Small intestine (tissue), 7 donors: Measurements from ENCODE around the gene LIMS2. TPM values are rescaled to one million over a fixed set of nuclear protein-coding genes. Genes with fewer than 3 reads are reported as not detected.

Source experiments
- DNase-seq, 2 donors: peaks; one replicate each; pipeline versions ENCODE4 v3.0.0 to v3.0.0-alpha.2; 2013
- FAIRE-seq: peaks from 2 replicates; lab custom pipeline; 2012; peaks lifted over from hg19 to GRCh38; lab: Jason Lieb, UNC
- H3K27ac ChIP-seq, 3 donors: one replicate each; pipeline ENCODE4 v1.5.1; 2013; ENCODE audit warnings: low read length in 2 of 3, mild to moderate bottlenecking in 2 of 3, control low read depth in 1 of 3, inconsistent platforms in 1 of 3, low read depth in 1 of 3, moderate library complexity in 1 of 3
- H3K27me3 ChIP-seq, 3 donors: one replicate each; pipeline ENCODE4 v1.6.1; 2013; ENCODE audit warnings: low read length in 3 of 3, inconsistent platforms in 1 of 3; ENCODE audit not compliant: control insufficient read depth in 3 of 3, insufficient read depth in 3 of 3
- H3K36me3 ChIP-seq, 3 donors: one replicate each; pipeline ENCODE4 v1.6.1; 2013; ENCODE audit warnings: low read length in 3 of 3, inconsistent platforms in 1 of 3, low read depth in 1 of 3, mild to moderate bottlenecking in 1 of 3, moderate library complexity in 1 of 3; ENCODE audit not compliant: control insufficient read depth in 3 of 3, insufficient read depth in 2 of 3
- H3K4me1 ChIP-seq, 3 donors: one replicate each; pipeline ENCODE4 v1.6.1; 2013; ENCODE audit warnings: low read length in 2 of 3, inconsistent platforms in 1 of 3, low read depth in 1 of 3, mild to moderate bottlenecking in 1 of 3, moderate library complexity in 1 of 3; ENCODE audit not compliant: control insufficient read depth in 3 of 3, insufficient read depth in 2 of 3
- H3K4me3 ChIP-seq, 3 donors: one replicate each; pipeline ENCODE4 v1.5.1; 2013; ENCODE audit warnings: low read length in 3 of 3, control low read depth in 1 of 3, inconsistent platforms in 1 of 3, low read depth in 1 of 3, mild to moderate bottlenecking in 1 of 3, moderate library complexity in 1 of 3
- H3K9me3 ChIP-seq, 2 donors: one replicate each; pipeline ENCODE4 v1.6.1; 2013; ENCODE audit warnings: low read depth in 1 of 2, low read length in 1 of 2; ENCODE audit not compliant: control insufficient read depth in 2 of 2, insufficient read depth in 1 of 2
- WGBS, 3 donors: extraction: QIAGEN DNeasy Blood & Tissue Kit; methylation state at CpG; one replicate each; pipeline ENCODE4 v1.1.7; 2013; 5-methylcytosine and 5-hydroxymethylcytosine counted together
- polyA plus RNA-seq, 4 donors: library from polyadenylated mRNA; stranded (reverse) in 3 of 4; unstranded in 1 of 4; fragments of 200-250 nt in 3 of 4; fragments of 120-200 nt in 1 of 4; gene quantifications; one replicate each; pipeline versions ENCODE4 v1.2.1 to v1.2.3, GENCODE V29; 2013
- donor health status: healthy with polysubstance abuse.
- donor health status: control.
- donor health status: control.
- donor health status: Bipolar disorder and iron deficiency.
- donor health status: healthy.

LIMS2 gene
- polyA plus RNA-seq, 4 donors, result 2.2 to 39.5 (median 8.6) TPM

GRCh38 chr2:127715778-127716449 is 40.6 kb upstream of the LIMS2 start:
- Histone ChIP-seq H3K27me3 (no peaks in the 10 kb centered on the region), H3K4me1 (no peaks in the 10 kb centered on the region), H3K27ac (no peak overlapping the region), H3K4me3 (no peak overlapping the region), H3K36me3 (peaks cover 11 to 39% (median 19%) of the 10 kb centered on the region in 3 donors), H3K9me3 (no peaks in the 10 kb centered on the region)
- WGBS, 3 donors, result 94 to 97% (median 95%) methylated on average over 13 to 14 of the region's 14 CpGs
- FAIRE-seq (no peak), DNase-seq (no peak)

DNA sequence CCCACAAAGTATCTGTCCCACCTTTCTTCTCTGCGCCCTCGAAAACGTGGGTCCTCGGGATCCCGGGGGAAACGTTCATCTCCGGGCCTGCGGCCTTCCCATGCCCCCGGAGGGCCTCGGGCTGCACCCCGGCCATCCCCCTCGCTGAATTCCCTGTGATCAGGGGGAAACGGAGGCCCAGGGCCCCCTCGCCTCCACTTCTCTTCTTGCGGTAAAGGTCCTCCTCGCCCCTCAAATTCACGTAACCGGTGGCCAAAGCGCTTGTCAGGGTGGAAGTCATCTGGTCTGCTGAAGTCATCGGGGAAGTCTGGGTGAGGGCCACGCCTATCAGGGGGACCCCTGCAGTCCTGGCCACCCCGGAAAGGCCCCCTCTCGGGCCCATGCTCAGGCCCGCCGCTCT is 38.2 kb upstream of the LIMS2 start:
- Histone ChIP-seq H3K27ac (no peak overlapping the region), H3K27me3 (no peaks in the 10 kb centered on the region), H3K4me1 (no peaks in the 10 kb centered on the region), H3K4me3 (no peak overlapping the region), H3K9me3 (no peaks in the 10 kb centered on the region), H3K36me3 (peaks cover 3 to 39% (median 22%) of the 10 kb centered on the region in 3 donors)
- WGBS, 3 donors, result 95 to 96% (median 95%) methylated on average over 25 of the region's 25 CpGs
- DNase-seq, result no peak
- no peak for FAIRE-seq

DNA sequence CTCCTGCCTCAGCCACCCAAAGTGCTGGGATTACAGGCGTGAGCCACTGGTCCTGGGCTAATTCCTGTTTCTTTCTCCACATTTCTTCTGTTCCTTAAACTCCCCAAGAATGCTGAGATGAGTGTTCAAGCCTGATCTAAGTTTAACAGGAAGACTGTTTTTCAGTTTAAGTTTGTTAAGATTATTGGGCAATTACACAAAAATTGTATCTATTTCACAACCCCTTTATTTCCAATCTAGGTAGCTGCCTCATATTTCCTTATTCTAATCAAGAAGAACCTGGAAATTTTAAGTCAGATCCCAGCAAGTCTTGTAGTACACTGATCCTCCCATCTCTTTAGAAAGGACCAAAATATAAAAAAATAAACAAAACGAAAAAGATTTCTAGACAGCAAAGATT is 37.7 kb upstream of the LIMS2 start:
- no peaks in the 10 kb centered on the region for H3K27me3 ChIP-seq
- H3K9me3 ChIP-seq, result no peaks in the 10 kb centered on the region
- FAIRE-seq (no peak), DNase-seq (no peak)
- no peak overlapping the region for H3K27ac ChIP-seq
- H3K36me3 ChIP-seq, result peaks cover 5 to 44% (median 26%) of the 10 kb centered on the region in 3 donors
- H3K4me1 ChIP-seq, result no peaks in the 10 kb centered on the region
- H3K4me3 ChIP-seq, result no peak overlapping the region
- 89 to 94% (median 94%) methylated on average over 2 of the region's 2 CpGs for WGBS, 3 donors

DNA sequence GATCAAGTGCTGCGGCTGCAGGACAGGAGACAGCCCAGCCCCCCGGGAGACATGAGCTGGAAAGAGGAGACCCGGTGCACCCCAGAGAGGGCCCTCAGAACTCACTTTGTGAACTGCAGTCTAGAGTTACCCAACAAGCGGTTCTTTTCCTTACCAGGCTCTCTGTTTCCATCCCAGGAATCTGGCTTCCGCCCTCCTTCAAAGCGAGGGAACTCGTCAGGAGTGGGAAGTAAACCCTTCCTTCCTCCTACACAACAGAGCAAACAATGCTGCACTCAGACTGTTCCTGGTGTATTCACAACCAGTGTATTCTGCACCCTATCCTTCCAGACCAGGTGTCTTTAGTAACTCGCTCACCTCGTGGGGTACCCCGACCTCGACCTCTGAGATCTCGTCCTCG is 34.0 kb upstream of the LIMS2 start:
- peaks cover 10 to 58% (median 17%) of the 10 kb centered on the region in 3 donors for H3K36me3 ChIP-seq
- H3K4me3 ChIP-seq, result no peak overlapping the region
- WGBS, 3 donors, result 95% methylated on average over 13 of the region's 13 CpGs
- no peaks in the 10 kb centered on the region for H3K4me1 ChIP-seq
- DNase-seq, result no peak
- H3K27ac ChIP-seq, result no peak overlapping the region
- no peak for FAIRE-seq
- no peaks in the 10 kb centered on the region for H3K9me3 ChIP-seq
- no peaks in the 10 kb centered on the region for H3K27me3 ChIP-seq

- Histone ChIP-seq H3K4me1 (peaks cover 0 to 4% (median 4%) of the 10 kb centered on the region in 3 donors), H3K27me3 (no peaks in the 10 kb centered on the region)
- no peak for DNase-seq
These were observed 32.7 kb upstream of the LIMS2 start for GRCh38 chr2:127707890-127708648.

DNA sequence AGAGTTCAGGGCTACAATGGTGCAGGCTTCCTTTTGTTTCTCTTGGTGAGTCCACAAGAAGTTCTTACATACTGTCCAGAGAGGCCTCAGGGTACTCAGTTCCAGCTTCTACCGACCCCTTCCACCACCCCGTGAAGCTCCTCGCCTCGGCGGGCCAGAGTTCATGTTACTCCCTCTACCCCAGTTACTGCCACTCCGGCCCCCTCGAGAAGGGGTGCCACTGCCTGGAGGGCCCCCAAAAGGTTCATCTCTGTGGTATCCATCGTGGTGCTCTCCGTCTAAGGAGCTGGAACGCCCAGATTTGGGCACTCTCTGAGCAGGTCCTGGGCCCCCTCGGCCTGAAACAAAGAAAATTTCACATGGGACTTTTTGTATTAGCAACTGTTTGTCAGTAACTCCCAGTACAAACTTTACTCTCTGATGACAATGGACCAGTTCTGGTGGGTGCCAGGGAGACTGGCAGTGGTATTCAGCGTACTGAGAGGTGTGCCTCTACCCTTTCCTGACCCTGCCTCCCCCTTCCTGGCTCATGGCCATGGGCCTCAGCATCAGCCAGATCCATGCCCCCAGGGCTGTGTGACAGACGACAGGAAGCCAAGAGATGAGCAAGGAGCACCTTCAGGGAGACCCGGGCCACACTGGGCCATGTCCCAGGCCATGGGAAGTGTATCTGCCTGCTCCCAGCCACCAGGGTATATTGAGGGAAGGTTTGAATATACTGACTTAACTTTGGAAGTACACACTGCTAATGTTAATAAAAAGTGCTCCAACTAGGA is 31.1 kb upstream of the LIMS2 start:
- Histone ChIP-seq H3K4me3 (no peak overlapping the region), H3K27me3 (no peaks in the 10 kb centered on the region), H3K27ac (no peak overlapping the region), H3K9me3 (no peaks in the 10 kb centered on the region), H3K4me1 (peaks cover 2 to 11% (median 5%) of the 10 kb centered on the region in 3 donors), H3K36me3 (peaks cover 8 to 55% (median 17%) of the 10 kb centered on the region in 3 donors)
- 91 to 96% (median 92%) methylated on average over 14 of the region's 14 CpGs for whole genome bisulfite sequencing, 3 donors
- FAIRE-seq (no peak), DNase-seq (no peak)

More at GRCh38 chr2:127707890-127708648, 32.7 kb upstream of the LIMS2 start:
- FAIRE-seq, result no peak
- WGBS, 3 donors, result 85 to 93% (median 93%) methylated on average over 9 of the region's 9 CpGs
- Histone ChIP-seq H3K9me3 (no peaks in the 10 kb centered on the region), H3K4me3 (no peak overlapping the region), H3K27ac (no peak overlapping the region), H3K36me3 (peaks cover 8 to 59% (median 17%) of the 10 kb centered on the region in 3 donors)

DNA sequence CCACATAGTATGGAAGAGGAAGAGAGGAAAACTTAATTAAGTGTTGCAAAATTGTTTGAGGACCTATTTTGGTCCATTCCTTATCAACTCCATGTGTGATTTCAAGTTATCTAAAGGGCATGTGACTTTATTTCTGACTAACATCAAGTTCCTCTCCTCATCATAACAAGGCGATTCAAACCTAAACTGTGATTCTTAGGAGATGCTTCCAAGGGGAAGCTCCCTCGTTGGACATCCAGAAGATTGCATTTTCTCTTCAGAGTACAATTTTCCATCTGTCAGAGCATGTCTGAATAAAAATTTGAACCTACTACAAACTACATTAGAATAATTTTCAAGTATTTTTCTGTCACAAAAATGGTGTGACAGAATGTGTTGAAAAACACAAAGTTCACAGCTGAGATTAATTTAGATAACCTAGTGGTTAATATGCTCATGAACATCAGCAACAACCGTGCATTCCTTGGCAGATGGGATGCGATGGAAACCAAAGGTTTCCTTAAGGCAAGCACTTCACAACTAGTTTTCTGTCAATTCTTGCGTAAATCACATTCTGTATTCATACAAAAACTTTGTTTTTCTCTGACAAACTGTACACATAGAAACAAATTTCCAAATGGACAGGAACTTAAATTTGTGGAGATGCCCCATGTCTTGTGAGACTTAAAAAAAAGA is 30.2 kb upstream of the LIMS2 start:
- no peak for FAIRE-seq
- Histone ChIP-seq H3K27ac (no peak overlapping the region), H3K4me1 (peaks cover 2 to 15% (median 5%) of the 10 kb centered on the region in 3 donors), H3K9me3 (no peaks in the 10 kb centered on the region), H3K4me3 (no peak overlapping the region), H3K36me3 (peaks cover 8 to 52% (median 17%) of the 10 kb centered on the region in 3 donors), H3K27me3 (no peaks in the 10 kb centered on the region)
- DNase-seq, result no peak
- WGBS, 3 donors, result 76 to 82% (median 79%) methylated on average over 5 of the region's 5 CpGs
